IMR-90 (cell line): ENCODE results near the gene SPAG5.
"Not testable (repeated sequence)": the region's sequence is repeated elsewhere in the genome, so short reads cannot be mapped to it uniquely, and the experiment has no call there.

ENCODE experiments used
- CEBPB ChIP-seq: IDR thresholded peaks from 2 replicates; pipeline ENCODE4 v1.6.1; 2012; ENCODE audit warnings: low read depth, low read length, improper control_type of control experiment
- MAFK ChIP-seq: IDR thresholded peaks from 2 replicates; pipeline ENCODE4 v1.6.1; 2012; ENCODE audit warnings: low read depth, low read length, improper control_type of control experiment
- POLR2A ChIP-seq: IDR thresholded peaks from 2 replicates; pipeline ENCODE4 v1.6.1; 2012; ENCODE audit warnings: mild to moderate bottlenecking, low read depth, low read length
- RAD21 ChIP-seq: IDR thresholded peaks from 2 replicates; pipeline ENCODE4 v1.6.1; 2012; ENCODE audit warnings: low read length, improper control_type of control experiment
- RCOR1 ChIP-seq: IDR thresholded peaks from 2 replicates; pipeline ENCODE4 v1.6.1; 2012; ENCODE audit warnings: mild to moderate bottlenecking, low read length, improper control_type of control experiment; ENCODE audit not compliant: insufficient replicate concordance
- RFX5 ChIP-seq: IDR thresholded peaks from 2 replicates; pipeline ENCODE4 v1.8.0; 2012; ENCODE audit warnings: low read depth, mild to moderate bottlenecking, low read length, moderate library complexity
- TF ChIP-seq, protein P1 (sequence below): conservative IDR thresholded peaks from 2 replicates; pipeline ENCODE4 v1.5.1; 2012; ENCODE audit warnings: mild to moderate bottlenecking, low read depth, low read length, improper control_type of control experiment
- TF ChIP-seq, protein P2 (sequence below): fragments of 150-350 bp; IDR thresholded peaks from 2 replicates; pipeline ENCODE4 v1.6.1; 2017; ENCODE audit warnings: mild to moderate bottlenecking, antibody characterized with exemption, low read length, low read depth

DNA sequence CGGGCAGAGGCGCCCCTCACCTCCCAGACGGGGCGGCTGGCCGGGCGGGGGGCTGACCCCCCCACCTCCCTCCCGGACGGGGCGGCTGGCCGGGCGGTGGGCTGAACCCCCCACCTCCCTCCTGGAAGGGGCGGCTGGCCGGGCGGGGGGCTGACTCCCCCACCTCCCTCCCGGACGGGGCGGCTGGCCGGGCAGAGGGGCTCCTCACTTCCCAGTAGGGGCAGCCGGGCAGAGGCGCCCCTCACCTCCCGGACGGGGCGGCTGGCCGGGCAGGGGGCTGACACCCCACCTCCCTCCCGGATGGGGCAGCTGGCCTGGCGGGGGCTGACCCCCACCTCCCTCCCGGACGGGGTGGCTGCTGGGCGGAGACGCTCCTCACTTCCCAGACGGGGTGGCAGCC is 5.2 kb upstream of the SPAG5 start:
- TF ChIP-seq, protein P1, sequence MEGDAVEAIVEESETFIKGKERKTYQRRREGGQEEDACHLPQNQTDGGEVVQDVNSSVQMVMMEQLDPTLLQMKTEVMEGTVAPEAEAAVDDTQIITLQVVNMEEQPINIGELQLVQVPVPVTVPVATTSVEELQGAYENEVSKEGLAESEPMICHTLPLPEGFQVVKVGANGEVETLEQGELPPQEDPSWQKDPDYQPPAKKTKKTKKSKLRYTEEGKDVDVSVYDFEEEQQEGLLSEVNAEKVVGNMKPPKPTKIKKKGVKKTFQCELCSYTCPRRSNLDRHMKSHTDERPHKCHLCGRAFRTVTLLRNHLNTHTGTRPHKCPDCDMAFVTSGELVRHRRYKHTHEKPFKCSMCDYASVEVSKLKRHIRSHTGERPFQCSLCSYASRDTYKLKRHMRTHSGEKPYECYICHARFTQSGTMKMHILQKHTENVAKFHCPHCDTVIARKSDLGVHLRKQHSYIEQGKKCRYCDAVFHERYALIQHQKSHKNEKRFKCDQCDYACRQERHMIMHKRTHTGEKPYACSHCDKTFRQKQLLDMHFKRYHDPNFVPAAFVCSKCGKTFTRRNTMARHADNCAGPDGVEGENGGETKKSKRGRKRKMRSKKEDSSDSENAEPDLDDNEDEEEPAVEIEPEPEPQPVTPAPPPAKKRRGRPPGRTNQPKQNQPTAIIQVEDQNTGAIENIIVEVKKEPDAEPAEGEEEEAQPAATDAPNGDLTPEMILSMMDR = not testable (repeated sequence)
- TF ChIP-seq RAD21, MAFK, CEBPB, POLR2A, RCOR1, RFX5: not testable (repeated sequence)
- TF ChIP-seq, protein P2, sequence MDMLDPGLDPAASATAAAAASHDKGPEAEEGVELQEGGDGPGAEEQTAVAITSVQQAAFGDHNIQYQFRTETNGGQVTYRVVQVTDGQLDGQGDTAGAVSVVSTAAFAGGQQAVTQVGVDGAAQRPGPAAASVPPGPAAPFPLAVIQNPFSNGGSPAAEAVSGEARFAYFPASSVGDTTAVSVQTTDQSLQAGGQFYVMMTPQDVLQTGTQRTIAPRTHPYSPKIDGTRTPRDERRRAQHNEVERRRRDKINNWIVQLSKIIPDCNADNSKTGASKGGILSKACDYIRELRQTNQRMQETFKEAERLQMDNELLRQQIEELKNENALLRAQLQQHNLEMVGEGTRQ = not testable (repeated sequence)
